MCF 10A (cell line): Measurements from ENCODE around the gene ACSS3. TPM values are rescaled to one million over a fixed set of nuclear protein-coding genes. Genes with fewer than 3 reads are reported as not detected.

Experiments
- BruUV-seq: library from RNA; stranded (reverse); fragments of 400-500 nt; replicated peaks from 2 replicates; lab custom pipeline; 2021; lab: Mats Ljungman, UMichigan
- CTCF ChIA-PET: fragments of 300-600 bp; sonication (Branson Sonifier 250); formaldehyde crosslinking; extraction: SDS; loops from one replicate; lab custom pipeline; 2021; ENCODE audit warnings: antibody characterized with exemption, inconsistent platforms; lab: Yijun Ruan, JAX
- POLR2A ChIA-PET: fragments of 300-600, 350-650 bp; sonication (Branson Sonifier 250); formaldehyde crosslinking; extraction: SDS; loops from one replicate; lab custom pipeline; 2020; ENCODE audit warnings: antibody characterized with exemption, inconsistent platforms; lab: Yijun Ruan, JAX
- DNase-seq: peaks from one replicate; pipeline ENCODE4 v3.0.0-alpha.2; 2018; ENCODE audit not compliant: unreplicated experiment
- H3K27ac Mint-ChIP-seq: one replicate; pipeline ENCODE4 v1.8.0; 2022; ENCODE audit warnings: mild to moderate bottlenecking, low read depth, mixed read lengths; ENCODE audit not compliant: unreplicated experiment
- H3K27me3 Mint-ChIP-seq: one replicate; pipeline ENCODE4 v1.8.0; 2022; ENCODE audit warnings: mixed read lengths; ENCODE audit not compliant: insufficient read depth, unreplicated experiment
- H3K36me3 Mint-ChIP-seq: one replicate; pipeline ENCODE4 v1.8.0; 2022; ENCODE audit warnings: mild to moderate bottlenecking, moderate library complexity, mixed read lengths; ENCODE audit not compliant: insufficient read depth, unreplicated experiment
- H3K4me1 Mint-ChIP-seq: one replicate; pipeline ENCODE4 v1.8.0; 2022; ENCODE audit warnings: mixed read lengths; ENCODE audit not compliant: insufficient read depth, unreplicated experiment
- H3K4me3 Mint-ChIP-seq: one replicate; pipeline ENCODE4 v1.8.0; 2022; ENCODE audit warnings: mild to moderate bottlenecking, moderate library complexity, mixed read lengths; ENCODE audit not compliant: unreplicated experiment
- H3K9me3 Mint-ChIP-seq: one replicate; pipeline ENCODE4 v1.8.0; 2022; ENCODE audit warnings: mixed read lengths; ENCODE audit not compliant: unreplicated experiment
- intact Hi-C: fragments of 100-400 bp; cut with micrococcal nuclease; formaldehyde crosslinking; loops from 2 replicates; pipeline ENCODE4 v1.14.1; 2022
- microRNA-seq: library from miRNA; unstranded; fragments of <30 nt; microRNA quantifications from one replicate; pipeline ENCODE4 v1.2.0, GENCODE V29; 2022
- total RNA-seq: library from RNA; stranded (reverse); gene quantifications from 2 replicates; pipeline ENCODE4 v1.2.3, GENCODE V29; 2022
- TF ChIP-seq, protein P1 (sequence below): fragments of 200-600 bp; IDR thresholded peaks from one replicate; pipeline ENCODE4 v1.8.0; 2022; ENCODE audit warnings: antibody characterized with exemption, mild to moderate bottlenecking; ENCODE audit not compliant: unreplicated experiment

ACSS3 gene
- total RNA-seq, 1 experiment from 2014 or later: not detected

DNA sequence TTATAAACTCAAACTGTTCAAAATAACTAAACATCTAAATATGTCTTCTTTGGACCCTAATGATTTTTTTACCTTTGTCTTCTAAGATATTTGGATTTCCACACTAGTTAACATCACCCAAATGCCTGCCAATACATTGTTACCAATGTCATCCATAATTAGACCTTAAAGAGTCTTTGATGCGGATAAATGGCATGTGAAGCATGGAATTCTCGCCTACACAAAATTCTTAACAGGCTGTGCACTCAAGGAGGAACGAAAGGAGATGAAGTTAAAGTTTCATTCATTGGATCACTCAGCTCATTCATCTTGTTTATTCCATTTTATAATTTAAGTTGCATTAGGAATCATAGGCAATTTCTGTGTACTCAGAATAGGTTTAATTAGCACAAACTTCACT lies 219.7 kb downstream of the ACSS3 start:
- Mint-ChIP-seq H3K4me3 (no peak overlapping the region), H3K4me1 (no peaks in the 10 kb centered on the region), H3K27me3 (peaks cover 43% of the 10 kb centered on the region), H3K9me3 (no peaks in the 10 kb centered on the region), H3K36me3 (no peaks in the 10 kb centered on the region), H3K27ac (no peak overlapping the region)
- DNase-seq: no peak
- intact Hi-C loops: no loop called here
- POLR2A ChIA-PET: no interaction called here
- TF ChIP-seq, protein P1, sequence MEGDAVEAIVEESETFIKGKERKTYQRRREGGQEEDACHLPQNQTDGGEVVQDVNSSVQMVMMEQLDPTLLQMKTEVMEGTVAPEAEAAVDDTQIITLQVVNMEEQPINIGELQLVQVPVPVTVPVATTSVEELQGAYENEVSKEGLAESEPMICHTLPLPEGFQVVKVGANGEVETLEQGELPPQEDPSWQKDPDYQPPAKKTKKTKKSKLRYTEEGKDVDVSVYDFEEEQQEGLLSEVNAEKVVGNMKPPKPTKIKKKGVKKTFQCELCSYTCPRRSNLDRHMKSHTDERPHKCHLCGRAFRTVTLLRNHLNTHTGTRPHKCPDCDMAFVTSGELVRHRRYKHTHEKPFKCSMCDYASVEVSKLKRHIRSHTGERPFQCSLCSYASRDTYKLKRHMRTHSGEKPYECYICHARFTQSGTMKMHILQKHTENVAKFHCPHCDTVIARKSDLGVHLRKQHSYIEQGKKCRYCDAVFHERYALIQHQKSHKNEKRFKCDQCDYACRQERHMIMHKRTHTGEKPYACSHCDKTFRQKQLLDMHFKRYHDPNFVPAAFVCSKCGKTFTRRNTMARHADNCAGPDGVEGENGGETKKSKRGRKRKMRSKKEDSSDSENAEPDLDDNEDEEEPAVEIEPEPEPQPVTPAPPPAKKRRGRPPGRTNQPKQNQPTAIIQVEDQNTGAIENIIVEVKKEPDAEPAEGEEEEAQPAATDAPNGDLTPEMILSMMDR: no peak
- no TSS peak for BruUV-seq
- CTCF ChIA-PET: interaction anchor here (0.6 kb wide), 1 partner anchor 12 kb away, joined by 4 read pairs; no protein-coding TSS in a partner anchor

DNA sequence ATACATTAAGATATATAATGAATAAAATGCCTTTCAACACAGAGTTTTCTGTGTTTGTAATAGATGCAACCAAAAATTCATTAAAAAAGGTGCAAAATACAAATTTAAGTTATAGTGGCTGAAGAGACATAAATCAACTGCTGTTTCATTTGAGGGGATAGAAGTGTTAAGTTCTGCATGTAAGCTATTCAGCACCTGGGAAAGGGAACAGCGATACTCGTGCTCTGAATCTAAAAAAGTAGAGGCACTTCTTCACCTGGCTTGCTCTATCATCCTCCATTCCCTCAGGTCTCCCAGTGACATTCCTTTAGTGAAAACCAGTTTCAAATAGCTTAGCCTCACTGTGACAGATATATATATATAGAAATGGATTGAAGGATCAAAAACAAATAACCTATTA lies 222.6 kb downstream of the ACSS3 start:
- BruUV-seq: no TSS peak
- TF ChIP-seq, protein P1: no peak
- Mint-ChIP-seq H3K27me3 (peaks cover 38% of the 10 kb centered on the region), H3K27ac (no peak overlapping the region), H3K9me3 (no peaks in the 10 kb centered on the region), H3K4me1 (no peaks in the 10 kb centered on the region), H3K36me3 (no peaks in the 10 kb centered on the region), H3K4me3 (no peak overlapping the region)
- intact Hi-C loops: no loop called here
- no peak for DNase-seq
- ChIA-PET POLR2A (no interaction called here), CTCF (no interaction called here)

DNA sequence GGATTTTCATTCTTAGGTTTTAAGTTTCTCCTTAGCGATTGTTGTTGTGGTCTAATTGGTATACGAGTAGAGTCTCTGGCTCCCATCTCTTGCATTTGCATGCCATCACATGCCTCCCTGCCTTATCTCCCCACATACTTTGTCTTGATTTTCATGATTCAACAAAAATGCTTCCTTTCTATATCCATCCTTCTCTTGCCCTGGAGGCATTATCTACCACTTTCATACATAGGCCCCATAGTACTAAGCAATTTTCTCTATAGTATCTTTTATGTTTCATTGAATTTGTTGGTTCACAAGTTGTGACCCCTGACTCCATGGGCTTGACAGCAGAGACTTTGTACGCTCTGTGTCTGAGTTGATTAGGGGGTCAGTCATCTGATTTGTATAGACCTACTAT lies 226.1 kb downstream of the ACSS3 start:
- Mint-ChIP-seq H3K27me3 (peaks cover 60% of the 10 kb centered on the region), H3K9me3 (no peaks in the 10 kb centered on the region), H3K27ac (no peak overlapping the region), H3K4me1 (no peaks in the 10 kb centered on the region), H3K36me3 (no peaks in the 10 kb centered on the region), H3K4me3 (no peak overlapping the region)
- intact Hi-C loops: no loop called here
- ChIA-PET CTCF (no interaction called here), POLR2A (no interaction called here)
- TF ChIP-seq, protein P1: no peak
- DNase-seq: no peak
- no TSS peak for BruUV-seq

Small RNA genes within 50 kb of the gene (microRNA-seq; reads per million reads assigned to microRNA genes)
- gene MIR4699: not detected

Other genes with a start within 250 kb of the ACSS3 start
- gene LIN7A, start 140.1 kb upstream of the ACSS3 start, total RNA-seq: not detected in 2 replicates